ENCODE results near the gene SPEF2. TPM values are rescaled to one million over a fixed set of nuclear protein-coding genes. Genes with fewer than 3 reads are reported as not detected.

Gene SPEF2
- total RNA-seq, 1 donor from 2014 or later, result 15.1 TPM

DNA sequence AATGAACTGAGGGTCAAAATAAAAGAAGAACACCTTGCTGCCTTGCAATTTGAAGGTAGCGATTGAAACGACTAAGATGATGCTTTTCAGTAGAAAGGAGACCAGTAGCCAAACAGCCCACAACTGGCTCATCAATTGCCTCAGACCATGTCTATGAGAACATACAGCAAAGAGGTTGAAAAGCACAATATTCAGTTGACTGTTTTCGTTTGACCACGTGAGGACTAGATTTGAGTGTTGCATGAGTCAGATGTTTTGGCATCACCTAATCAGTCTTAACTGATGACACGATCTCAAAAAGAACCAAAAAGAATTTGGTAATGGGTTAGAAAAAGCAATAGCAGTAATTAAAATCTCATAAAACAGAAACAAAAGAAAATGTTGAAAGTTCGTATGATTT is 156.3 kb downstream of the SPEF2 start:
- Mint-ChIP-seq H3K36me3 (no peaks in the 10 kb centered on the region), H3K4me3 (no peak overlapping the region), H3K4me1 (ENCODE audit: unreplicated experiment) (no peaks in the 10 kb centered on the region), H3K27me3 (peaks cover 3% of the 10 kb centered on the region), H3K9me3 (no peaks in the 10 kb centered on the region), H3K27ac (no peak overlapping the region)
- TF ChIP-seq, protein P1, sequence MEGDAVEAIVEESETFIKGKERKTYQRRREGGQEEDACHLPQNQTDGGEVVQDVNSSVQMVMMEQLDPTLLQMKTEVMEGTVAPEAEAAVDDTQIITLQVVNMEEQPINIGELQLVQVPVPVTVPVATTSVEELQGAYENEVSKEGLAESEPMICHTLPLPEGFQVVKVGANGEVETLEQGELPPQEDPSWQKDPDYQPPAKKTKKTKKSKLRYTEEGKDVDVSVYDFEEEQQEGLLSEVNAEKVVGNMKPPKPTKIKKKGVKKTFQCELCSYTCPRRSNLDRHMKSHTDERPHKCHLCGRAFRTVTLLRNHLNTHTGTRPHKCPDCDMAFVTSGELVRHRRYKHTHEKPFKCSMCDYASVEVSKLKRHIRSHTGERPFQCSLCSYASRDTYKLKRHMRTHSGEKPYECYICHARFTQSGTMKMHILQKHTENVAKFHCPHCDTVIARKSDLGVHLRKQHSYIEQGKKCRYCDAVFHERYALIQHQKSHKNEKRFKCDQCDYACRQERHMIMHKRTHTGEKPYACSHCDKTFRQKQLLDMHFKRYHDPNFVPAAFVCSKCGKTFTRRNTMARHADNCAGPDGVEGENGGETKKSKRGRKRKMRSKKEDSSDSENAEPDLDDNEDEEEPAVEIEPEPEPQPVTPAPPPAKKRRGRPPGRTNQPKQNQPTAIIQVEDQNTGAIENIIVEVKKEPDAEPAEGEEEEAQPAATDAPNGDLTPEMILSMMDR (conservative IDR thresholded peaks at IDR 0.05), result no peak
- DNase-seq (ENCODE audit: extremely low spot score, unreplicated experiment), result no peak

DNA sequence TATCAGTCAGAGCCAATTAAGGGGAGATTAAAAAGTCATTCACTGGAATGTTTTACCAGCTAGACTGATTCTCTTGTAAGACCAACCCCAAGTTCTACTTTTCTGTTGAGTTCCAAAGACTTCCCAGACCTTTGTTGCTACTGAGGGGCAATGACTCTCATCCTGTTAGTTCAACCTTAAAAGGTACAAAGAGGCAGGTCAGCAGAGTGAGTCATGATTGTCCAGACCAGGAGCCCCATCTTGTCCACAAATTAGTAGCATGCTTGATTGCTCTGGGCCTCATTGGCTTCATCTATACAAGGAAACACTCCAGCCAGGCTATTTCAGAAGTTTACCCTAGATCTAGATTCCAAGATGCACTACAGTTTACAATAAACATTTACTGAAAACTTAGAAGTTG is 159.1 kb downstream of the SPEF2 start:
- H3K9me3 Mint-ChIP-seq, result no peaks in the 10 kb centered on the region
- peaks cover 4% of the 10 kb centered on the region for H3K4me1 Mint-ChIP-seq (ENCODE audit: unreplicated experiment)
- no peaks in the 10 kb centered on the region for H3K36me3 Mint-ChIP-seq
- H3K27me3 Mint-ChIP-seq, result peaks cover 3% of the 10 kb centered on the region
- DNase-seq (ENCODE audit: extremely low spot score, unreplicated experiment), result no peak
- no peak overlapping the region for H3K4me3 Mint-ChIP-seq
- TF ChIP-seq, protein P1 (conservative IDR thresholded peaks at IDR 0.05), result no peak
- no peak overlapping the region for H3K27ac Mint-ChIP-seq

DNA sequence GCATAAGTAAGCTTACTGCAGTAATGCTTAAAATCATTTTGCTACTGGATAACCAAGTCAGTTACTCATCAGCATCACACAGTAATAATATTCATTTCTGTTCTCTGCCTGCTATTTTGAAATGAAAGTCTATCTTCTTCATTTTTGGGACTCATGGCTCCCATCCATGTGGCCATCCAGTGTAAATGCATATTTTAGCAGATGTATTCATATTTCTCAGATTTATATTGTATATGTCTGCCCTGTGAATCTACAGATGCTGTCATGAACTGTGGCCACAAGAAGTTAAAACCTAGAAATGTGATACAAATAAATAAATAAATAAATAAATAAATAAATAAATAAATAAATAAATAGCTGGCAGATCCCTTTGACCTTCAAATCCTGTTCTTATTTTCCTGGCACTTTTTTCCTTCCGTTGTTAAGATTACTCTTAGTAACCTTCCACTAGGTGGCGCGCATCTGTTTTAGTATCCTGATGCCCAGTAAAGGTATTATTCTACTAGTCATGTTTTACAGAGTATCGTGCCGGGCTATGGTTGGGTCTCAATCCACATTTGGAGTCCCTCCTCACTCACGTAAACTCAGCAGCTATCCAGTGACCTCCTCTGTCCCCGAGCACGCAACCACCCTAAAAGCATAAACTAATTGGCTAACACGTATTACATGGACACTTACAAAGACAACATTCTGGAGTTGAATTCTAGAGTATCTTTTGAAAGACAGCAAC is 159.9 kb downstream of the SPEF2 start:
- H3K36me3 Mint-ChIP-seq, result no peaks in the 10 kb centered on the region
- H3K4me1 Mint-ChIP-seq (ENCODE audit: unreplicated experiment), result peaks cover 4% of the 10 kb centered on the region
- H3K27ac Mint-ChIP-seq, result no peak overlapping the region
- no peaks in the 10 kb centered on the region for H3K9me3 Mint-ChIP-seq
- H3K27me3 Mint-ChIP-seq, result peaks cover 3% of the 10 kb centered on the region
- DNase-seq (ENCODE audit: extremely low spot score, unreplicated experiment), result no peak
- TF ChIP-seq, protein P1 (conservative IDR thresholded peaks at IDR 0.05), result peak; percentile 82
- no peak overlapping the region for H3K4me3 Mint-ChIP-seq

DNA sequence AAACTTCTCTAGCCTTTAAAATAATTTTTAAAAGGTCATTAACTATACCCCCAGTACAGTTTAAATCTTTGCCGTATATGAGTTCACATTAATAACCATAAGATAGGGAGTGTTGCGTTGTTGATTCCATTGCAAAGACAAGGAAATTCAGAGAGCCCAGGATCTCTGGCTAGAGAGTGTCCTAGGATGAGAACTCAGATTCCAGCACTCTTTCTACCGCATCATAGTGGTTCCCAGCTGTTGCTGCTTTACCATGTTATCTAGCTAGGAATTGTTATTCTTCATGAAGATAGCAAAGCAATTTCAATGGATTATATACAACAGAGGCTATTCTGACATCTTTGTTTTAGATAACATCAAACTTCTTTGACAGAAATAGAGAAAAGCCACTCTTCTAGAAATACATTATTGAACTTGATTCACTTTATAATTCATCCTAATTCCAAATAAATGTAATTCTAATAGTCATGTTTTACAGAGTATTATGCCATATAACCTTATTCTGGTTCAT is 160.7 kb downstream of the SPEF2 start:
- H3K36me3 Mint-ChIP-seq, result no peaks in the 10 kb centered on the region
- no peaks in the 10 kb centered on the region for H3K9me3 Mint-ChIP-seq
- H3K27me3 Mint-ChIP-seq, result peaks cover 3% of the 10 kb centered on the region
- H3K4me1 Mint-ChIP-seq (ENCODE audit: unreplicated experiment), result peaks cover 4% of the 10 kb centered on the region
- no peak overlapping the region for H3K4me3 Mint-ChIP-seq
- DNase-seq (ENCODE audit: extremely low spot score, unreplicated experiment), result no peak
- no peak overlapping the region for H3K27ac Mint-ChIP-seq
- TF ChIP-seq, protein P1 (conservative IDR thresholded peaks at IDR 0.05), result no peak

DNA sequence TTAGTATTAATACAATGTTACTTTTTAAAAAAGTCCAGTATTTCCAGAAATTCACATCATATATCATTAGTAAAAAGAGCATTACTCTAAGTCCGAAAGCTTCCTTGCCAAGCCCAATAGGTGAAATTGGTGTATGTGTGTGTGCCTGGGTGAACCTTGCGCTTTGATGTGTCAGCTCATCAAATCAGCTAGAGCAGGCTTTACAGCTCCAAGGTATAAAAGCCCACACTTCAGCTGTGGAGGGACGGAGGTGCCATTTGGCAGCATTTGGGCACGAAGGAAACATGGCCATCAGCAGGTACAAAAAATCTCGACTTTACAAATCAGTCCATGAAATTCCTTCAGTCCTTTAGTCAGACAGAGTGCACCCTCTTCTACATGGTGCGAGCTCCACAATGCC is 162.6 kb downstream of the SPEF2 start:
- Mint-ChIP-seq H3K4me1 (ENCODE audit: unreplicated experiment) (peaks cover 4% of the 10 kb centered on the region), H3K27ac (no peak overlapping the region), H3K27me3 (no peaks in the 10 kb centered on the region), H3K4me3 (no peak overlapping the region), H3K9me3 (no peaks in the 10 kb centered on the region), H3K36me3 (no peaks in the 10 kb centered on the region)
- DNase-seq (ENCODE audit: extremely low spot score, unreplicated experiment), result no peak
- TF ChIP-seq, protein P1 (conservative IDR thresholded peaks at IDR 0.05), result no peak

Data from type B pancreatic cell (in vitro differentiated cells).